WTC11 (cell line): Measurements from ENCODE around the gene CFDP1. TPM values are rescaled to one million over a fixed set of nuclear protein-coding genes. Genes with fewer than 3 reads are reported as not detected.

Source experiments
- AFF4 ChIP-seq: sonication (generic); formaldehyde crosslinking; IDR thresholded peaks from 2 replicates; pipeline ENCODE4 v1.8.1; 2023; ENCODE audit warnings: mild to moderate bottlenecking, missing genetic modification reagents, borderline replicate concordance
- CBFB ChIP-seq: sonication (generic); formaldehyde crosslinking; IDR thresholded peaks from 2 replicates; pipeline ENCODE4 v1.8.1; 2022; ENCODE audit warnings: mild to moderate bottlenecking, low read depth, missing genetic modification reagents
- E2F1 ChIP-seq: sonication (generic); formaldehyde crosslinking; IDR thresholded peaks from 2 replicates; pipeline ENCODE4 v1.8.0; 2022; ENCODE audit warnings: mild to moderate bottlenecking, missing genetic modification reagents
- E2F5 ChIP-seq: sonication (generic); formaldehyde crosslinking; IDR thresholded peaks from 2 replicates; pipeline ENCODE4 v1.8.1; 2022; ENCODE audit warnings: mild to moderate bottlenecking, moderate library complexity, missing genetic modification reagents
- EMX1 ChIP-seq: fragments of 250-450 bp; sonication (Bioruptor Pico); IDR thresholded peaks from 2 replicates; pipeline ENCODE4 v1.8.0; 2021; ENCODE audit warnings: mild to moderate bottlenecking
- FOXK1 ChIP-seq: sonication (generic); formaldehyde crosslinking; IDR thresholded peaks from 2 replicates; pipeline ENCODE4 v1.8.0; 2022; ENCODE audit warnings: mild to moderate bottlenecking, moderate library complexity, missing genetic modification reagents
- GABPB1 ChIP-seq: sonication (generic); formaldehyde crosslinking; IDR thresholded peaks from 2 replicates; pipeline ENCODE4 v1.8.1; 2023; ENCODE audit warnings: mild to moderate bottlenecking, missing genetic modification reagents
- GTF2I ChIP-seq: fragments of 250-450 bp; sonication (Bioruptor Pico); conservative IDR thresholded peaks from 2 replicates; pipeline ENCODE4 v1.4.0; 2021; ENCODE audit warnings: mild to moderate bottlenecking
- HMGA2 ChIP-seq: fragments of 250-450 bp; sonication (Bioruptor Pico); IDR thresholded peaks from 2 replicates; pipeline ENCODE4 v1.4.0; 2021; ENCODE audit warnings: mild to moderate bottlenecking, moderate library complexity
- HMGXB4 ChIP-seq: sonication (generic); formaldehyde crosslinking; IDR thresholded peaks from 2 replicates; pipeline ENCODE4 v1.8.1; 2023; ENCODE audit warnings: mild to moderate bottlenecking, moderate library complexity, missing genetic modification reagents
- IRF1 ChIP-seq: sonication (generic); formaldehyde crosslinking; IDR thresholded peaks from 2 replicates; pipeline ENCODE4 v1.8.0; 2023; ENCODE audit warnings: missing genetic modification reagents
- IRF2 ChIP-seq: sonication (generic); formaldehyde crosslinking; IDR thresholded peaks from 2 replicates; pipeline ENCODE4 v1.8.0; 2022; ENCODE audit warnings: low read depth, missing genetic modification reagents, borderline replicate concordance
- KAT7 ChIP-seq: sonication (generic); formaldehyde crosslinking; IDR thresholded peaks from 2 replicates; pipeline ENCODE4 v1.8.1; 2023; ENCODE audit warnings: missing genetic modification reagents, mild to moderate bottlenecking, borderline replicate concordance
- NFYB ChIP-seq: sonication (generic); formaldehyde crosslinking; conservative IDR thresholded peaks from 2 replicates; pipeline ENCODE4 v1.8.0; 2022; ENCODE audit warnings: low read depth, missing genetic modification reagents
- NR3C1 ChIP-seq: sonication (generic); formaldehyde crosslinking; conservative IDR thresholded peaks from 2 replicates; pipeline ENCODE4 v1.8.1; 2023; ENCODE audit warnings: low read depth, mild to moderate bottlenecking, missing genetic modification reagents
- PRRX2 ChIP-seq: fragments of 250-450 bp; sonication (Bioruptor Pico); IDR thresholded peaks from 2 replicates; pipeline ENCODE4 v1.8.0; 2021; ENCODE audit warnings: mild to moderate bottlenecking
- RORB ChIP-seq: fragments of 250-450 bp; sonication (Bioruptor Pico); IDR thresholded peaks from 2 replicates; pipeline ENCODE4 v1.9.0; 2021; ENCODE audit warnings: mild to moderate bottlenecking
- SMAD3 ChIP-seq: sonication (generic); formaldehyde crosslinking; IDR thresholded peaks from 2 replicates; pipeline ENCODE4 v1.8.0; 2022; ENCODE audit warnings: missing genetic modification reagents, mild to moderate bottlenecking, borderline replicate concordance
- USF1 ChIP-seq: sonication (generic); formaldehyde crosslinking; IDR thresholded peaks from 2 replicates; pipeline ENCODE4 v1.8.0; 2022; ENCODE audit warnings: mild to moderate bottlenecking, missing genetic modification reagents
- ZBTB43 ChIP-seq: sonication (generic); formaldehyde crosslinking; IDR thresholded peaks from 2 replicates; pipeline ENCODE4 v1.8.1; 2023; ENCODE audit warnings: mild to moderate bottlenecking, missing genetic modification reagents
- ZNF317 ChIP-seq: sonication (generic); formaldehyde crosslinking; IDR thresholded peaks from 2 replicates; pipeline ENCODE4 v1.8.1; 2023; ENCODE audit warnings: low read depth, mild to moderate bottlenecking, moderate library complexity, missing genetic modification reagents, borderline replicate concordance
- ZNF423 ChIP-seq: fragments of 250-450 bp; sonication (Bioruptor Pico); IDR thresholded peaks from 2 replicates; pipeline ENCODE4 v2.1.2; 2022; ENCODE audit warnings: mild to moderate bottlenecking, moderate library complexity
- ZNF425 ChIP-seq: fragments of 250-450 bp; sonication (Bioruptor Pico); conservative IDR thresholded peaks from 2 replicates; pipeline ENCODE4 v1.9.0; 2021; ENCODE audit warnings: mild to moderate bottlenecking
- ZNF671 ChIP-seq: fragments of 250-450 bp; sonication (Bioruptor Pico); IDR thresholded peaks from 2 replicates; pipeline ENCODE4 v1.8.0; 2021; ENCODE audit warnings: mild to moderate bottlenecking
- total RNA-seq: library from RNA; stranded (reverse); gene quantifications from 3 replicates; pipeline ENCODE4 v1.2.3, GENCODE V29; 2021

CFDP1 gene
- total RNA-seq, 1 experiment from 2014 or later, result 79.2 TPM

- TF ChIP-seq AFF4 (CRISPR knock-in tag), result no peak
- TF ChIP-seq ZNF423 (CRISPR knock-in tag), result no peak
- TF ChIP-seq E2F1 (CRISPR knock-in tag), result no peak
- no peak for TF ChIP-seq RORB (CRISPR knock-in tag)
- no peak for TF ChIP-seq CBFB (CRISPR knock-in tag)
- TF ChIP-seq NR3C1 (CRISPR knock-in tag), result no peak
- TF ChIP-seq HMGXB4 (CRISPR knock-in tag), result peak; percentile 40; the same call in 1 of the 2 replicates
- no peak for TF ChIP-seq ZNF317 (CRISPR knock-in tag)
- TF ChIP-seq USF1 (CRISPR knock-in tag), result 0 out of 2 replicates have a peak, but pooled peaks have one; percentile 15
- no peak for TF ChIP-seq IRF2 (CRISPR knock-in tag)
- TF ChIP-seq HMGA2 (CRISPR knock-in tag), result no peak
- no peak for TF ChIP-seq NFYB (CRISPR knock-in tag)
- TF ChIP-seq E2F5 (CRISPR knock-in tag), result no peak
- no peak for TF ChIP-seq PRRX2 (CRISPR knock-in tag)
- no peak for TF ChIP-seq KAT7 (CRISPR knock-in tag)
- TF ChIP-seq GTF2I (CRISPR knock-in tag), result no peak
- no peak; the same call in 1 of the 2 replicates for TF ChIP-seq ZNF425
- TF ChIP-seq FOXK1 (CRISPR knock-in tag), result no peak
- TF ChIP-seq EMX1 (CRISPR knock-in tag), result 0 out of 2 replicates have a peak, but pooled peaks have one; percentile 52
- 0 out of 2 replicates have a peak, but pooled peaks have one; percentile 41 for TF ChIP-seq GABPB1 (CRISPR knock-in tag)
- TF ChIP-seq IRF1 (CRISPR knock-in tag), result no peak
- TF ChIP-seq ZBTB43 (CRISPR knock-in tag), result no peak
- no peak for TF ChIP-seq ZNF671
- TF ChIP-seq SMAD3 (CRISPR knock-in tag), result no peak
These were observed 182.5 kb downstream of the CFDP1 start (continued) for GRCh38 chr16:75250809-75251279.
